Measurements from ENCODE around the gene PACRG.

DNA sequence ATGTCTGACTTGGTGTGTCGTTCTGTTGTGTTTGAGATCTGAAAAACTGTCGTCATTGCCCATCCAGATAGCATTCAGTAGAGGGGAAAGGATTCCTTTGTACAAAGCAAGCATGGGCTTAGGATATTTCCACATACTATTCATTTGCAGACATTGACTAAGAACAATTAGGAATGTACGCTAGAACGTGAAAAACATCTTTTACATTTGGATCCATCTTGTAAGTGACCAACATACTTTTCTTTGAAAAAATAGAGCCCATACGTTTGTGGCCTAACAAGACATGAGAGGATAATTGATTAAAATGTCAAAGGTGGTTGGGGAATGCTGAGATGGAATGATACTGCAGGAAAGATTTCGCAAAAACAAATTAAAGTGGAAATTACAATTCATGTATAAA is 461.0 kb downstream of the PACRG start:
- TF ChIP-seq TAF1 (IDR thresholded peaks at IDR 0.05; ENCODE audit: low read depth, low read length) (no peak), POLR2AphosphoS5 (IDR thresholded peaks at IDR 0.05; ENCODE audit: low read depth, low read length) (no peak), POLR2A (IDR thresholded peaks at IDR 0.05; ENCODE audit: low read depth, low read length) (no peak)

All from GM12891 (cell line).